Colon (tissue), 2 donors: Measurements from ENCODE around the gene TBX4.
"Not testable (repeated sequence)": the region's sequence is repeated elsewhere in the genome, so short reads cannot be mapped to it uniquely, and the experiment has no call there.

Experiments used
- FAIRE-seq: peaks from 2 replicates; lab custom pipeline; 2012; peaks lifted over from hg19 to GRCh38; lab: Jason Lieb, UNC
- donor health status: control.
- donor health status: control.

Gene TBX4

GRCh38 chr17:61498042-61498994 lies 46.1 kb downstream of the TBX4 start:
- FAIRE-seq, result no peak

GRCh38 chr17:61499632-61500031 lies 47.4 kb downstream of the TBX4 start:
- no peak for FAIRE-seq

DNA sequence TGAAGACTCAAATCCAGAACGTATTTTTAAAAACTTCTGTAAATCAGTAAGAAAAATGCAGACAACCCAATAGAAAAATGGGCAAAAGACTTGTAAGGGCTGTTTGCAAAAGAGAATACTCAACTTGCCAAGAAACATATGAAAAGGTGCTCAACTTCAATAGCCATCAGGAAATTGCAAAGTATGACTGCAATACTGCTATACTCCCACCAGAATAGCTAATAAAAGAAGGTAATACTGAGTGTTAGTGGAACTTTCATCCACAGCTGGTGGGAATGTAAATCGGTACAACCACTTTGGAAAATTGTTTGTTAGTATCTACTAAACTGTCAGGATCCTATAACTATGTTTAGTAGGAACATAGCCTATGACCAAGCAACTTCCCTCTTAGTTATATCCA lies 48.1 kb downstream of the TBX4 start:
- FAIRE-seq, result no peak

DNA sequence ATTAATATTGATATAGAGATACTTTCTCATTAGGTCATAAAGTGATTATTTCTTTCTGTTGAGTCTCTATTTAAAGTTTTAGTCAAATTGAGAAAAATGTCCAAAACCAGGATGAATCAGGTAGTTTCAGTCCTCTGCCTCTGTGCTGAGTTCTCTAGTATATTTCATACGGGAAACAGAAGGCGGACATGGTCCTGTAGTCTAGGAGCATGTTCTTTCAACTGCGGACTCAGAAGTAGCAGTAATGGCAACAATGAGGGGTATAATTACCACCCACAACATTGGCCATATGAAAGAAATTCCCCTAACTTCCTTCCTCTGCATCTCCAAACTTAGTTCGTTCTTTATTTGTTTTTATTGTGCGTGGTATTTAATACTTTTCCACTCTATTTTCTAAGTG lies 50.1 kb downstream of the TBX4 start:
- no peak for FAIRE-seq

- FAIRE-seq, result no peak
Observed at GRCh38 chr17:61503961-61504360, 51.7 kb downstream of the TBX4 start.

DNA sequence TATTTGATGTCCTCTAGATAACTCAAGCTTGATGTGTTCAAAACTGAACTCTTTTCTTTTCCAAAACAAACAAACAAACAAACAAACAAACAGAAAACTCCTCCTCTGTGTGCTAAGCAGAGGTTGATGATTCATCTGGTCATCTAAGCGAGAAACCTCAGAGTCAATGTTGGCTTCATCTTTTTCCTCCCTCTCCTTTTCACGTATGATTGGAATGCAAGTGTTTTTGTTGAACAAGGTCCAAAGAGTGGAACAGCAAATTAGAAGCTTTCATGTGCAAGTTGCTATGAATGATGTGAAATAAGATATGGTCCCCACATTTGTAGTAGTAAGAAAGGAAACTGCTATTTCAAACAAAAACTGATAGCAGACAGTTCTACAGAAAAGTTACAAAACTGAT lies 52.5 kb downstream of the TBX4 start:
- no peak for FAIRE-seq

- FAIRE-seq, result no peak
Observed at GRCh38 chr17:61505846-61506627, 53.8 kb downstream of the TBX4 start.

DNA sequence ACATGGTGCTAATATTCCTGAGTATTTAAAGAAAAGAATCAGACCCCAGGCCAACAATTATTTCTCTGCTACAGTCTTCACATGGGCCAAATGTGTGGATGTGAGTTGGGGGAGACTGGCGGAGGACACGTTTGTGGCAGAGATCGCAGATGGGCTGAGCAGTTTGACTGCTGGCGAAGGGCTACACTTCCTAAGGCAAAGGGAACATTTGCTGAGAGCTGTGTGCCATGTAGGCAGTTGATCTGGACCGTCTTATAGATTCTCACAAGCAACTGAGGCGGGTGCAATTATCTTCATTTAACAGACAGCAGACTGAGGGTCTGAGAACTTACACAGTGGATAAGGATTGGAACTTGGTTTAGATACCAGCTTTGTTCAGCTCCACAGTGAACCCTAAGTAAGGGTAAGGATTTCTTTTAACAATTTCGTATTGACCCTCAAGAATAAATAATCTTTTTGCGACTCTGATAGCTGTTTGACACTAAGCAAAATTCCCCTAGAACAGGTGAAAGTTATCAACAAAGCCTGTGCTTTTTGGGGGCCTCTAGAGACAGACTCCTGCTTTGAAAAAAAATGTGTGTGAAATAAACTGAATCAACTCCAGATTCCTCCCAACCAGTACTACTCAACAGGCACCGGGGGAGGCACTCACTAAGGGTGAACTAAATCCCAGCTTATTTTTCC lies 55.3 kb downstream of the TBX4 start:
- FAIRE-seq, result no peak

DNA sequence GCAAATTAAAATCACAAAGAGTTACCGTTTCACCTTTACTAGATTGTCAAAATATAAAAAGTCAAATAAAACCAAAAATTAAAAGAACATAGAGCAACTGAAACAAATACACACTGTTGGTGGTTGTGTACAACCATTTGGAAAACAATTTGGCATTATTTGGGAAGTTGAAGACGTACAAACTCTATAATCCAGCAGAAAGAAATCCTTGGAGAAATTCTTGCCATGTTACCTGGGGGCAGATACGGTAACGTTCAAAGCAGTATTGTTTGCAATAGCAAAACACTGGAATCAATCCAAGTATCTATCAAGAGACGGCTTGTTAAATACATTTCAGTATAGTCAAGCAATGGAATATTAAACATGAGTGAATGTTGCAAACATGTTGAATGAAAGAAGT lies 56.7 kb downstream of the TBX4 start:
- no peak for FAIRE-seq

DNA sequence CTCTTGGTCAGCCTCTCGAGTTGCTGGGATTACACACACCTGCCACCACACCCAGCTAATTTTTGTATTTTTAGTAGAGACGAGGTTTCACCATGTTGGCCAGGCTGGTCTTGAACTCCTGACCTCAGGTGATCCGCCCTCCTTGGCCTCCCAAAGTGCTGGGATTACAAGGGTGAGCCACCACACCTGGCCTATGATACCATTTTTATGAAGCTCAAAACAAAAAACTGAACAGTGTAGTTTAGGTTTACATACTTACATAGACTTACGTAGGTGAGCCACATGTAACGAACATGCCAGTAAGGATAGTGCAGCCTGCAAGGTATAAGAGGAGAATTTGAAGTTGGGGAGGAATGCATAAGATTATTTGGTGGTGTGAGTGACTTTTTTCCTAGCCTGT lies 57.2 kb downstream of the TBX4 start:
- FAIRE-seq, result not testable (repeated sequence)

DNA sequence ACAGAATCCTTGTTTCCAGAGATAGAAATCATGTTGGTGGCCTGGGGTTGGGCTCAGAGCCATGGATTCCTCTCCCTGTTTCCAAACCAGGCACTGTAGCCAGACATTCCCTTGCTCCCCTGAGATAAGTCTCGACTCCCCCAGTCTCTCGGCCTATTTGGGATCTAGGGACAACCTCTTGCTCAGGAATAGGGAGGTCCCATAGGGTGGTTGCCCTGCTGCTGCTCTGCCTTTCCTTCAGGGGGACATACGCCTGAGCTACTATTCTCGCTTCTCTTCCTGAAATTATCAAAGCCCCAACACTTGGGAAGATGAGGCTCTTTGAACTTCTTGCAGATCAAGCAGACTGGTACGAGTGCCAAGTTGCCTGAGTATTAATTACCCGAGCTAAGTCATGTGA lies 58.0 kb downstream of the TBX4 start:
- no peak for FAIRE-seq

DNA sequence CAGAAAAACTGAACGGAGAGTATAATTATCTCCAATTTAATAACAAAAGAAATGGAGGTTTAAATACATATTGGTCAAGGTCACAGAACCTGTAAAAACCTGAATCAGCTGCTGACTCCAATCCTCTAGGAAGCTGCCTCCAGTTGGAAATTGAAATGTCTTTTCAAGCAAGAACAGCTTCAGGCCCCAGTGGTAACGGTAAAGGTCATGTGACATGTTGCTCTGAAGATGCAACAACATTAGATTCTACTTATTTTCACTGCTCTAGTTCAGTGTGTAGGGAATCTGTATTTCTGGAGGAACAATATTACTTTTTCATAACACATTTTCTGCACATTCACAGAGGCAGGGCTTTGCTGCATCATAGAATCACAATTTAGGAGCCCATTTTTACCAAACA lies 58.8 kb downstream of the TBX4 start:
- FAIRE-seq, result no peak

DNA sequence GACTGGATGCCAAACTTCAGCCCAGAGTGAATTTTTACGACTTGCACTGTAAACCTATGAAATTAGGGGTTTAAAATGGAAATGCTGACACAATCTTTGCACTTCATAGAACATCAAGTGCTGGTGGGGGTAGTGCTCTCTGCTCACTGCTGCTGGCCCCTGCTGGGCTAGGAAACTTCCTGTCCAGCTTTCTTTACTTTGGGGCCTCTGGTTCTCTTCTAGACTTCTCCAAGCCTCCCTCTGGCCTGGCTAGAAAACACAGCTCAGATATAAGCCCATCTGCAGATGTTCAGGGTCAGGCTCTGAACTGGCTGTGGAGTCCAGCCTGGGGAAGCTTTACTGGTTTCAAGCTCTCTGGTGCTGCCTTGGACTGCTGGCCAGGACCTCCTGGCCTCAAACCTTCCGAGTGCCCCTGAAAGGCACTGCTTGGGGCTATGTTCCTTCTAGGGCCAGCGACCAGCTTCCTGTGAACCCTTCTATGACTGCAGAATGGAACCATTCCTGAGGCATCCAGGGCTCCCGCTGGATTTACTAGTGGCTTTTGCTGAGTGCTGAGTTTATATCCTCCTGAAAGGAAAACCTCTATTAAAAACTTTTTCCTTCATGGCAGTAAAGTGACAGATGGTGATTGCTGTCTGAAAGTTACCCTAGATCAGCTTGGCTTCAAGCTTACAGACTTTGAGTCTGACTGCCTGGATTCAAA lies 59.4 kb downstream of the TBX4 start:
- no peak for FAIRE-seq

- no peak for FAIRE-seq
Observed at GRCh38 chr17:61514491-61514890, 62.3 kb downstream of the TBX4 start.

- no peak for FAIRE-seq
Observed at GRCh38 chr17:61517265-61517664, 65.0 kb downstream of the TBX4 start.

DNA sequence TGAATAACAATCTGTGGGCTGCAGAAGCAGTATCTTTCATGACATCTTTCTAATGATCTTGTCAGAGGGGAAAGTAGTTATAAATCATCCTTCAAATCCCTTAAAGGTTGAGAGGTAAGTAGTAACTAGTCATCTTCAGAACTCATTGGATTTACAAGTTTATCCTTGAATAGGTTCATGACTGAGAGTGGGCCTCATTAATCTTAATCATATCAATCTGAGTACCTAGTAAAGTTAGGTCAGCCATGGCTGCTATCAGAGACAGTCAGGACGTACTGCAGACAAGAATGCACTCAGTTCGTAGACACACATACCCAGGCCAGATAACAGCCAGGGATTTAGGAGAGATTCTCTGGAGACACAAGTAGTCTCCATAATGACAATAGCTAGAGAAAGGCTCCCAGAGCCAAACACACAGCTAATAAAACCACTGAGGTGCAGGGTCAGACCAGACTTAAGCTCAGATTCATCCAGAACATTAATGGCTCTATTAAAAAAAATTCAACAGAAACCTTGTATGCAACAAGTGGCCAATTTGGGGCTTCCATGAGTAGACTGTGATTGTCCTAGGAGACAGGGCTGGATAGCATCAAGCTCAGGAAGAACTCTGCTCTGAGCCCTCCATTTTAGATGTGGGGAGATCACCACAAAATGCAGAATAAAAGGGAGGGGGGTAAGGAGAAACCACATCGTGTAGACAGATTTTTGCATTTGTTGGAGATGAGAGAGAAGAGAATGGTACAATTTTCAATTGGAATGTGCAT lies 65.8 kb downstream of the TBX4 start:
- no peak for FAIRE-seq

GRCh38 chr17:61519139-61519538 lies 66.9 kb downstream of the TBX4 start:
- no peak for FAIRE-seq

GRCh38 chr17:61519754-61520440 lies 67.7 kb downstream of the TBX4 start:
- no peak for FAIRE-seq

DNA sequence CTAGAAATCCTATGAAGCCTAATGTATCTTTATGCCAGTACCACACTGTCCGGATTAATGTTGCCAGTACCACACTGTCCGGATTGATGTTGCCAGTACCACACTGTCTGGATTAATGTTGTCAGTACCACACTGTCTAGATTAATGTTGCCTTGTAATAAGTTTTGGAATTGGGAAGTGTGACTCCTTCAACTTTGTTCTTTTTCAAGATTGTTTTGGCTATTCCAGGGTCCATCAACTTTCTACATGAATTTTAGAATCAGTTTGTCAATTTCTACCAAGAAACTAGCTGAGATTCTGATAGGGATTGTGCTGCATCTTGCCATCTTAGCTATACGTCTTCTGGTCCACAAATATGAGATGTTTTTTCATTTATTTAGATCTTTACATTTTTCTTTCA lies 68.7 kb downstream of the TBX4 start:
- no peak for FAIRE-seq

DNA sequence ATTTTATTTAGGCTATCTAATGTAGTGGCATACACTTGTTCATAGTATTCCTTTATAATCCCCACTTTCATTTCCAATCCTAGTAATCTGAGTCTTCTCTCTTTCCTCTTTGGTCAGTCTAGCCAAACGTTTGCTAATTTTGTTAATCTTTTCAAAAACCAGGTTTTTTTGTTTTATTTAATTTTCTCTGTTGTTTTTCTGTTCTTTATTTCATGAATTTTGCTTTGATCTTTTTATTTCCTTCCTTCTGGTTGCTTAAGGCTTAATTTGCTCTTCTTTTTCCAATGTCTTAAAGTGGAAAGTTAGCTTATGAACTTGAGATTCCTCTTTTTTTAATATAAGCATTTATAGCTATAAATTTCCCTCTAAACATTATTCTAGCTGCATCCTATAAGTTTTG lies 69.9 kb downstream of the TBX4 start:
- FAIRE-seq, result no peak

GRCh38 chr17:61524319-61524718 lies 72.1 kb downstream of the TBX4 start:
- no peak for FAIRE-seq
